A673 (cell line): ENCODE results near the gene CGNL1. TPM values are rescaled to one million over a fixed set of nuclear protein-coding genes. Genes with fewer than 3 reads are reported as not detected.

Experiments used
- BruUV-seq: library from RNA; stranded (reverse); fragments of 400-500 nt; replicated peaks from 2 replicates; lab custom pipeline; 2021; lab: Mats Ljungman, UMichigan
- CTCF ChIA-PET: fragments of 300-600 bp; sonication (Branson Sonifier 250); formaldehyde crosslinking; loops from one replicate; lab custom pipeline; 2022; ENCODE audit warnings: antibody characterized with exemption; lab: Charles Lee
- POLR2A ChIA-PET: fragments of 300-600 bp; sonication (Branson Sonifier 250); formaldehyde crosslinking; loops from one replicate; lab custom pipeline; 2022; ENCODE audit warnings: antibody characterized with exemption; ENCODE audit not compliant: low non-redundant PET; lab: Charles Lee
- DNase-seq: peaks from one replicate; pipeline ENCODE4 v3.0.0-alpha.2; 2015; ENCODE audit warnings: low spot score
- H3K27ac ChIP-seq: fragments of 200-600 bp; sonication (generic); 2 replicates; pipeline ENCODE4 v1.5.1; 2016; ENCODE audit warnings: mixed run types, low read depth, mild to moderate bottlenecking, mixed read lengths, antibody characterized with exemption, low read length; ENCODE audit not compliant: poor library complexity, severe bottlenecking
- H3K27me3 ChIP-seq: fragments of 200-600 bp; sonication (generic); replicated peaks from 2 replicates; pipeline ENCODE4 v1.6.1; 2017; ENCODE audit warnings: mixed run types, low read depth, mild to moderate bottlenecking, mixed read lengths, antibody characterized with exemption, low read length; ENCODE audit not compliant: insufficient read depth, poor library complexity
- H3K36me3 ChIP-seq: fragments of 200-600 bp; sonication (generic); 2 replicates; pipeline ENCODE4 v1.6.1; 2016; ENCODE audit warnings: mixed run types, mild to moderate bottlenecking, mixed read lengths, antibody characterized with exemption, low read length; ENCODE audit not compliant: insufficient read depth, poor library complexity, severe bottlenecking
- H3K4me1 ChIP-seq: fragments of 200-600 bp; sonication (generic); 2 replicates; pipeline ENCODE4 v1.6.1; 2017; ENCODE audit warnings: mixed run types, mild to moderate bottlenecking, mixed read lengths, antibody characterized with exemption, low read length; ENCODE audit not compliant: insufficient read depth, poor library complexity, severe bottlenecking
- H3K4me3 ChIP-seq: fragments of 200-600 bp; sonication (generic); 2 replicates; pipeline ENCODE4 v1.5.1; 2016; ENCODE audit warnings: low read depth, mixed run types, mild to moderate bottlenecking, mixed read lengths, low read length; ENCODE audit not compliant: poor library complexity, severe bottlenecking
- H3K9me3 ChIP-seq: fragments of 200-600 bp; sonication (generic); 2 replicates; pipeline ENCODE4 v1.6.1; 2016; ENCODE audit warnings: mixed run types, low read depth, mild to moderate bottlenecking, mixed read lengths, antibody characterized with exemption, low read length; ENCODE audit not compliant: poor library complexity, severe bottlenecking
- EZH2 ChIP-seq: fragments of 200-600 bp; sonication (generic); IDR thresholded peaks from 2 replicates; pipeline ENCODE4 v1.6.1; 2017; ENCODE audit warnings: borderline replicate concordance, low read depth, mild to moderate bottlenecking, mixed read lengths, antibody characterized with exemption, low read length; ENCODE audit not compliant: poor library complexity, severe bottlenecking
- intact Hi-C: fragments of 100-400 bp; cut with micrococcal nuclease; formaldehyde crosslinking; loops from one replicate; pipeline ENCODE4 v1.10.0; 2022; ENCODE audit not compliant: unreplicated experiment
- total RNA-seq: library from RNA; stranded (reverse); gene quantifications from 2 replicates; pipeline ENCODE4 v1.2.3, GENCODE V29; 2021
- TF ChIP-seq, protein P1 (sequence below): fragments of 300-800, 200-600 bp; sonication (generic); conservative IDR thresholded peaks from 2 replicates; pipeline ENCODE4 v1.5.1; 2017; ENCODE audit warnings: low read depth, mild to moderate bottlenecking, antibody characterized with exemption, low read length, moderate library complexity, mixed read lengths

Gene CGNL1
- total RNA-seq, 1 experiment from 2014 or later, result 0.58 TPM

- Histone ChIP-seq H3K27ac (no peak overlapping the region), H3K27me3 (no peaks in the 10 kb centered on the region), H3K4me1 (no peaks in the 10 kb centered on the region), H3K36me3 (no peaks in the 10 kb centered on the region), H3K9me3 (no peaks in the 10 kb centered on the region), H3K4me3 (no peak overlapping the region)
- no peak for TF ChIP-seq EZH2
- TF ChIP-seq, protein P1, sequence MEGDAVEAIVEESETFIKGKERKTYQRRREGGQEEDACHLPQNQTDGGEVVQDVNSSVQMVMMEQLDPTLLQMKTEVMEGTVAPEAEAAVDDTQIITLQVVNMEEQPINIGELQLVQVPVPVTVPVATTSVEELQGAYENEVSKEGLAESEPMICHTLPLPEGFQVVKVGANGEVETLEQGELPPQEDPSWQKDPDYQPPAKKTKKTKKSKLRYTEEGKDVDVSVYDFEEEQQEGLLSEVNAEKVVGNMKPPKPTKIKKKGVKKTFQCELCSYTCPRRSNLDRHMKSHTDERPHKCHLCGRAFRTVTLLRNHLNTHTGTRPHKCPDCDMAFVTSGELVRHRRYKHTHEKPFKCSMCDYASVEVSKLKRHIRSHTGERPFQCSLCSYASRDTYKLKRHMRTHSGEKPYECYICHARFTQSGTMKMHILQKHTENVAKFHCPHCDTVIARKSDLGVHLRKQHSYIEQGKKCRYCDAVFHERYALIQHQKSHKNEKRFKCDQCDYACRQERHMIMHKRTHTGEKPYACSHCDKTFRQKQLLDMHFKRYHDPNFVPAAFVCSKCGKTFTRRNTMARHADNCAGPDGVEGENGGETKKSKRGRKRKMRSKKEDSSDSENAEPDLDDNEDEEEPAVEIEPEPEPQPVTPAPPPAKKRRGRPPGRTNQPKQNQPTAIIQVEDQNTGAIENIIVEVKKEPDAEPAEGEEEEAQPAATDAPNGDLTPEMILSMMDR, result no peak
- DNase-seq, result no peak
- BruUV-seq, result no TSS peak
- ChIA-PET POLR2A (no interaction called here), CTCF (no interaction called here)
- intact Hi-C loops, result no loop called here
These were observed 42.3 kb downstream of the CGNL1 start for GRCh38 chr15:57418635-57419034.

GRCh38 chr15:57419335-57419734, 43.0 kb downstream of the CGNL1 start:
- no peak for DNase-seq
- BruUV-seq, result no TSS peak
- no peak overlapping the region for H3K27ac ChIP-seq
- CTCF ChIA-PET, result no interaction called here
- intact Hi-C loops, result no loop called here
- H3K36me3 ChIP-seq, result no peaks in the 10 kb centered on the region
- POLR2A ChIA-PET, result no interaction called here
- H3K9me3 ChIP-seq, result no peaks in the 10 kb centered on the region
- no peaks in the 10 kb centered on the region for H3K4me1 ChIP-seq
- no peak overlapping the region for H3K4me3 ChIP-seq
- H3K27me3 ChIP-seq, result no peaks in the 10 kb centered on the region
- TF ChIP-seq, protein P1, result no peak
- TF ChIP-seq EZH2, result no peak

DNA sequence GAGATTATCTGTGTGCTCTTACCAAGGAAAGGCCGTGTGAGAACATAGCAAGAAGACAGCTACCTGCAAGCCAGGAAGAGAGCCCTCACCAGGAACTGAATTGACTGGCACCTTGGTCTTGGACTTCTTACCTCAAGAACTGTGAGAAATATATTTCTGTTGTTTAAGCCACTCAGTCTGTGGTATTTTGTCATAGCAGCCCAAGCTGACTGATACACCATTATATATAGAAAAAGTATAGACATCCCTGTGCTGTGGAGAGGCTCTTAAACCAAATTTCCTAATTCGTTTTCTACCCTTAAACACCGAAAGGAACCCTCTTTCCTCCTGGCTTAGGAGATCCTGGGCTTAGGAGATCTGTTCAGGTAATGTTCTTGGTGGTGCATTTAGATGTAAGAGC, 44.8 kb downstream of the CGNL1 start:
- Histone ChIP-seq H3K4me1 (no peaks in the 10 kb centered on the region), H3K9me3 (no peaks in the 10 kb centered on the region), H3K27ac (no peak overlapping the region), H3K4me3 (no peak overlapping the region), H3K36me3 (no peaks in the 10 kb centered on the region), H3K27me3 (no peaks in the 10 kb centered on the region)
- ChIA-PET POLR2A (no interaction called here), CTCF (no interaction called here)
- intact Hi-C loops, result no loop called here
- no TSS peak for BruUV-seq
- DNase-seq, result no peak
- TF ChIP-seq EZH2, result no peak
- TF ChIP-seq, protein P1, result no peak
